Loucy (cell line): ENCODE results near the gene FOXA2.
"Not testable (repeated sequence)": the region's sequence is repeated elsewhere in the genome, so short reads cannot be mapped to it uniquely, and the experiment has no call there.

Experiments used
- H2AFZ ChIP-seq: fragments of 200-600 bp; sonication (generic); 2 replicates; pipeline ENCODE4 v1.6.0; 2016; ENCODE audit warnings: antibody characterized with exemption, mild to moderate bottlenecking, low read length, moderate library complexity
- H3F3A ChIP-seq: fragments of 200-600 bp; 2 replicates; pipeline ENCODE4 v1.6.0; 2016; ENCODE audit warnings: antibody characterized with exemption, low read depth, mild to moderate bottlenecking
- H3K27me3 ChIP-seq: fragments of 200-600 bp; sonication (generic); 2 replicates; pipeline ENCODE4 v1.6.1; 2014; ENCODE audit warnings: low read length, mild to moderate bottlenecking; ENCODE audit not compliant: insufficient read depth, poor library complexity, severe bottlenecking
- H3K36me3 ChIP-seq: fragments of 200-600 bp; sonication (generic); 2 replicates; pipeline ENCODE4 v1.6.1; 2016; ENCODE audit warnings: low read length; ENCODE audit not compliant: insufficient read depth
- H3K4me1 ChIP-seq: fragments of 200-600 bp; sonication (generic); 2 replicates; pipeline ENCODE4 v1.5.1; 2014; ENCODE audit warnings: low read length, mild to moderate bottlenecking; ENCODE audit not compliant: insufficient read depth, poor library complexity, severe bottlenecking
- H3K4me2 ChIP-seq: fragments of 200-600 bp; sonication (generic); 2 replicates; pipeline ENCODE4 v1.6.0; 2014; ENCODE audit warnings: antibody characterized with exemption, low read length, low read depth, mild to moderate bottlenecking; ENCODE audit not compliant: poor library complexity, severe bottlenecking
- H3K4me3 ChIP-seq: fragments of 200-600 bp; sonication (generic); 2 replicates; pipeline ENCODE4 v1.5.1; 2014; ENCODE audit warnings: low read length, mild to moderate bottlenecking, mixed read lengths; ENCODE audit not compliant: poor library complexity, severe bottlenecking
- H3K79me2 ChIP-seq: fragments of 200-600 bp; sonication (generic); 2 replicates; pipeline ENCODE4 v1.6.1; 2014; ENCODE audit warnings: low read length; ENCODE audit not compliant: insufficient read depth
- H3K9ac ChIP-seq: fragments of 200-600 bp; sonication (generic); 2 replicates; pipeline ENCODE4 v1.6.0; 2014; ENCODE audit warnings: mild to moderate bottlenecking, low read depth, low read length, moderate library complexity; ENCODE audit not compliant: poor library complexity, severe bottlenecking
- H3K9me2 ChIP-seq: fragments of 200-600 bp; sonication (generic); replicated peaks from 2 replicates; pipeline ENCODE4 v1.6.1; 2016; ENCODE audit warnings: low read depth, low read length, mixed read lengths
- H3K9me3 ChIP-seq: fragments of 200-600 bp; sonication (generic); 2 replicates; pipeline ENCODE4 v1.6.1; 2014; ENCODE audit warnings: mild to moderate bottlenecking, antibody characterized with exemption, low read length, low read depth; ENCODE audit not compliant: insufficient read depth
- H4K20me1 ChIP-seq: fragments of 200-600 bp; sonication (generic); 2 replicates; pipeline ENCODE4 v1.6.0; 2014; ENCODE audit warnings: antibody characterized with exemption, low read length, mild to moderate bottlenecking; ENCODE audit not compliant: insufficient read depth, poor library complexity, severe bottlenecking
- EZH2phosphoT487 ChIP-seq: fragments of 200-600 bp; IDR thresholded peaks from 2 replicates; pipeline ENCODE4 v1.6.1; 2018; ENCODE audit warnings: antibody characterized with exemption, mild to moderate bottlenecking, moderate library complexity, borderline replicate concordance
- TF ChIP-seq, protein P1 (sequence below): fragments of 200-600 bp; sonication (generic); conservative IDR thresholded peaks from 2 replicates; pipeline ENCODE4 v1.5.1; 2014; ENCODE audit warnings: mild to moderate bottlenecking, antibody characterized with exemption, low read length

FOXA2 gene

DNA sequence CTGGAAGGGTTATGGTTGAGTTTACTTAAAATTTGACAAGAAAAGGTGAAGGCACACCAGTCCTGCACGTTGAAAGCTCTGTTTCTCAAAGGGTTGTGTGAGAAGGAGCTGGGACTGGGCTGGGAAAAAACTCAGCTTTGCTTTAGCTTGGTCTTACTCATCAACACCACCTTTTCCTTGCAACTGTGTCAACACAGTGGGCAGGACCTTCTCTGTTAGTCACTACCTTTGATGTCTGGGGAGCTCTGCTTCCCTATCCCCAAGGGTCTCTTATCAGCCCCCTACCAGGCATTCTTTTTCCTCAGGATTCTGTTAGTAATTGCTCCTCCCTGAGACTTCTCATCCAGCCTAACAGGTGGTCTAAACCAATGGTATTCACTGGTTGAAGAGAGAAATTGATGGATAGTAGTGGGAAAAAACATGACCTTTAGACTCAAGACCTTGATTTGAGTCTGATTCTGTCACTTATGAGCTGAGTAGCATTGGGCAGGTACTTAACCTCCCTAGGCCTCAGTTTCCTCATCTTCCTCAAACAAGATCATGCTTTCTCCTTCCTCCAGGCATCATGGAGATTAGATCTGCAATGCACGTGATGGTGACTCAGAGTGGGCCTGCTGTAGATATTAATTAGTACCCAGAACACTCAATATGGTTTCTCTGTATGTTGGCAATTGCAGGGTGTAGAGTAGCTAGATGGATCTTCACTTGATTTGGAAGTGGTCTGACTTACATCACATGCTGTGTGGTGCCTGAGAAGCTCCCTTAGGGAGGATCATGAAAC is 17.2 kb upstream of the FOXA2 start:
- no peaks in the 10 kb centered on the region for H3K9me2 ChIP-seq
- TF ChIP-seq, protein P1, sequence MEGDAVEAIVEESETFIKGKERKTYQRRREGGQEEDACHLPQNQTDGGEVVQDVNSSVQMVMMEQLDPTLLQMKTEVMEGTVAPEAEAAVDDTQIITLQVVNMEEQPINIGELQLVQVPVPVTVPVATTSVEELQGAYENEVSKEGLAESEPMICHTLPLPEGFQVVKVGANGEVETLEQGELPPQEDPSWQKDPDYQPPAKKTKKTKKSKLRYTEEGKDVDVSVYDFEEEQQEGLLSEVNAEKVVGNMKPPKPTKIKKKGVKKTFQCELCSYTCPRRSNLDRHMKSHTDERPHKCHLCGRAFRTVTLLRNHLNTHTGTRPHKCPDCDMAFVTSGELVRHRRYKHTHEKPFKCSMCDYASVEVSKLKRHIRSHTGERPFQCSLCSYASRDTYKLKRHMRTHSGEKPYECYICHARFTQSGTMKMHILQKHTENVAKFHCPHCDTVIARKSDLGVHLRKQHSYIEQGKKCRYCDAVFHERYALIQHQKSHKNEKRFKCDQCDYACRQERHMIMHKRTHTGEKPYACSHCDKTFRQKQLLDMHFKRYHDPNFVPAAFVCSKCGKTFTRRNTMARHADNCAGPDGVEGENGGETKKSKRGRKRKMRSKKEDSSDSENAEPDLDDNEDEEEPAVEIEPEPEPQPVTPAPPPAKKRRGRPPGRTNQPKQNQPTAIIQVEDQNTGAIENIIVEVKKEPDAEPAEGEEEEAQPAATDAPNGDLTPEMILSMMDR, result no peak
- no peak for TF ChIP-seq EZH2phosphoT487
- H3F3A ChIP-seq, result no peaks in the 10 kb centered on the region
- H3K4me2 ChIP-seq, result no peak overlapping the region
- H4K20me1 ChIP-seq, result no peaks in the 10 kb centered on the region
- H3K79me2 ChIP-seq, result no peaks in the 10 kb centered on the region
- no peak overlapping the region for H3K4me3 ChIP-seq
- no peak overlapping the region for H2AFZ ChIP-seq
- H3K9me3 ChIP-seq, result no peaks in the 10 kb centered on the region
- H3K4me1 ChIP-seq, result no peaks in the 10 kb centered on the region
- no peaks in the 10 kb centered on the region for H3K27me3 ChIP-seq
- H3K9ac ChIP-seq, result no peak overlapping the region
- no peaks in the 10 kb centered on the region for H3K36me3 ChIP-seq

DNA sequence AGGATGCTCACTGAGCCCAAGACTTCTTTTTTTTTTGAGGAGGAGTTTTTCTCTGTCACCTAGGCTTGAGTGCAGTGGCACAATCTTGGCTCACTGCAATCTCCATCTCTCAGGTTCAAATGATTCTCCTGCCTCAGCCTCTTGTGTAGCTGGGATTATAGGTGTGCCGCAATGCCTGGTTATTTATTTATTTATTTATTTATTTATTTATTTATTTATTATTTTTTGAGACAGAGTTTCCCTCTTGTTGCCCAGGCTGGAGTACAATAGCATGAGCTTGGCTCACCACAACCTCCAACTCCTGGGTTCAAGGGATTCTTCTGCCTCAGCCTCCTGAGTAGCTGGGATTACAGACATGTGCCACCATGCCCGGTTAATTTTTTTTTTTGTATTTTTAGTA is 14.9 kb upstream of the FOXA2 start:
- not testable (repeated sequence) for H3K36me3 ChIP-seq, H3K9me2 ChIP-seq, H3K79me2 ChIP-seq, H3K4me2 ChIP-seq, H3K9ac ChIP-seq, H3K27me3 ChIP-seq, H3K4me3 ChIP-seq, H3K9me3 ChIP-seq, H3K4me1 ChIP-seq, H4K20me1 ChIP-seq, H3F3A ChIP-seq, H2AFZ ChIP-seq

DNA sequence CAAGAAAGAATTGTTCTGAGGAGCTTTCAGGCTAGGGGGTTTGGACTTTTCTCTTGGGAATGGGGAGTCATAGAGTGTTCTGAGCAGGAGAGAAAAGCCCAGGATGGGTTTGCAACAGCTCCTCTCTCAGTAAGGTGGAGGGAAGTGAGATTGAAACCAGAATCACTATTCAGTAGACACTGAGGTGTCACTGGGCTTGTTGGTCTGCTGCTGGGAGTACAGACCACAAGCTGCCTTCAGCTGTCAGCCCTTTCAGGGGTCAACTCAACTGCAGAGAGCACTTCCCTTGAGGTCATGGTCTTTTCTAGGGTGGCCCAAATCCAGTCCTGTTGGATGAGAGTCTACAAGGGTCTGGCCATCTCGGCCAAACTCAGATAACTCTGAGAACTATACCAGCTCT is 12.9 kb upstream of the FOXA2 start:
- H3K4me1 ChIP-seq, result no peaks in the 10 kb centered on the region
- H3K9ac ChIP-seq, result no peak overlapping the region
- H3K4me3 ChIP-seq, result no peak overlapping the region
- H3F3A ChIP-seq, result no peaks in the 10 kb centered on the region
- H3K36me3 ChIP-seq, result no peaks in the 10 kb centered on the region
- no peak overlapping the region for H3K4me2 ChIP-seq
- no peaks in the 10 kb centered on the region for H3K9me3 ChIP-seq
- H3K9me2 ChIP-seq, result no peaks in the 10 kb centered on the region
- H2AFZ ChIP-seq, result no peak overlapping the region
- H4K20me1 ChIP-seq, result no peaks in the 10 kb centered on the region
- no peaks in the 10 kb centered on the region for H3K27me3 ChIP-seq
- no peaks in the 10 kb centered on the region for H3K79me2 ChIP-seq
- TF ChIP-seq, protein P1, result no peak
- no peak for TF ChIP-seq EZH2phosphoT487

DNA sequence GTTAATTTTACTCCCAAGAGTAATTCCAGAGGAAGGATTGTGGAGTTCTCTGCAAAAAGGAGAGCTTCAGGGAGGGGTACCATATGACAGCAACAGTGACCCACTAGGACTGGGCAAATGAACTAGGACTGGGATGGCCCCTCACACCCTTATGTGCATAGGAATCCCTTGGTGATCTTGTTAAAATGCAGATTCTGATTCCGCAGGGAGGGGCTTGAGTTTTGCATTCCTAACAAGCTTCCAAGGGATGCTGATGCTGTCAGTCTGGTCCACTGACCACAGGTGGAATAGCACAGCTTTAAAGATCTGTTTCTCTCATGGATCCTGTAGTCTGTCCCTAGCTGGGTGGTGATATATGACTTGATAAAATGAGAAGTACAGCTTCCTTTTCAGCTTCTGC is 6.3 kb upstream of the FOXA2 start:
- H3K9ac ChIP-seq, result no peak overlapping the region
- no peaks in the 10 kb centered on the region for H3F3A ChIP-seq
- H3K9me2 ChIP-seq, result no peaks in the 10 kb centered on the region
- H2AFZ ChIP-seq, result no peak overlapping the region
- H3K36me3 ChIP-seq, result no peaks in the 10 kb centered on the region
- no peaks in the 10 kb centered on the region for H4K20me1 ChIP-seq
- no peaks in the 10 kb centered on the region for H3K9me3 ChIP-seq
- H3K4me2 ChIP-seq, result no peak overlapping the region
- H3K4me1 ChIP-seq, result no peaks in the 10 kb centered on the region
- no peaks in the 10 kb centered on the region for H3K79me2 ChIP-seq
- TF ChIP-seq, protein P1, result no peak
- H3K27me3 ChIP-seq, result no peaks in the 10 kb centered on the region
- H3K4me3 ChIP-seq, result no peak overlapping the region
